Left ventricle myocardium inferior (tissue), 1 donor: ENCODE measurements around the gene CISH. TPM values are rescaled to one million over a fixed set of nuclear protein-coding genes. Genes with fewer than 3 reads are reported as not detected.

Experiments used
- DNase-seq: peaks from one replicate; pipeline ENCODE4 v3.0.0-alpha.2; 2020
- H3K27ac ChIP-seq: fragments of 200-600 bp; replicated peaks from 2 replicates; pipeline ENCODE4 v1.8.0; 2021
- H3K27me3 ChIP-seq: fragments of 200-600 bp; 2 replicates; pipeline ENCODE4 v1.8.0; 2021; ENCODE audit warnings: low read depth
- H3K36me3 ChIP-seq: fragments of 200-600 bp; 2 replicates; pipeline ENCODE4 v1.8.0; 2021
- H3K4me1 ChIP-seq: fragments of 200-600 bp; 2 replicates; pipeline ENCODE4 v1.8.0; 2021
- H3K4me3 ChIP-seq: fragments of 200-600 bp; 2 replicates; pipeline ENCODE4 v1.8.0; 2021; ENCODE audit warnings: mild to moderate bottlenecking, moderate library complexity
- H3K9me3 ChIP-seq: fragments of 200-600 bp; replicated peaks from 2 replicates; pipeline ENCODE4 v1.8.0; 2021
- CTCF ChIP-seq: fragments of 200-600 bp; IDR thresholded peaks from 2 replicates; pipeline ENCODE4 v1.8.0; 2021; ENCODE audit warnings: antibody characterized with exemption, mild to moderate bottlenecking, borderline replicate concordance
- intact Hi-C: fragments of 100-400 bp; cut with micrococcal nuclease; formaldehyde crosslinking; loops from one replicate; pipeline ENCODE4 v1.11.0; 2022
- total RNA-seq: library from RNA; stranded (reverse); fragmentation: NEBNext Ultra II Directional; extraction: Animal tissue kit (Norgen Biotek cat#: 25700); gene quantifications from one replicate; pipeline ENCODE4 v1.2.1, GENCODE V29; 2021
- donor health status: DM: no; HTN: yes; CAD: no; lungs with severe emphysema.

CISH gene
- total RNA-seq, 1 donor from 2014 or later = 16.6 TPM

- no peak for DNase-seq
- Histone ChIP-seq H3K9me3 (no peaks in the 10 kb centered on the region), H3K4me1 (peaks cover 28% of the 10 kb centered on the region), H3K27me3 (no peaks in the 10 kb centered on the region), H3K4me3 (no peak overlapping the region), H3K27ac (no peak overlapping the region), H3K36me3 (peaks cover 42% of the 10 kb centered on the region)
- no peak for TF ChIP-seq CTCF
- intact Hi-C loops = no loop called here
These were observed 34.2 kb downstream of the CISH start for GRCh38 chr3:50577348-50577747.

GRCh38 chr3:50575372-50575771 lies 36.2 kb downstream of the CISH start:
- H3K27me3 ChIP-seq = no peaks in the 10 kb centered on the region
- no peak for DNase-seq
- no peaks in the 10 kb centered on the region for H3K9me3 ChIP-seq
- peaks cover 42% of the 10 kb centered on the region for H3K36me3 ChIP-seq
- H3K27ac ChIP-seq = no peak overlapping the region
- intact Hi-C loops = no loop called here
- H3K4me1 ChIP-seq = peaks cover 28% of the 10 kb centered on the region
- no peak for TF ChIP-seq CTCF
- H3K4me3 ChIP-seq = no peak overlapping the region

- no peak overlapping the region for H3K27ac ChIP-seq
- no peak overlapping the region for H3K4me3 ChIP-seq
- peaks cover 38% of the 10 kb centered on the region for H3K36me3 ChIP-seq
- no peak for TF ChIP-seq CTCF
- H3K9me3 ChIP-seq = no peaks in the 10 kb centered on the region
- peaks cover 37% of the 10 kb centered on the region for H3K4me1 ChIP-seq
- no peak for DNase-seq
- H3K27me3 ChIP-seq = no peaks in the 10 kb centered on the region
- intact Hi-C loops = no loop called here
These were observed 37.1 kb downstream of the CISH start for GRCh38 chr3:50574444-50574831.

GRCh38 chr3:50573566-50574443 lies 37.8 kb downstream of the CISH start:
- Histone ChIP-seq H3K4me3 (no peak overlapping the region), H3K4me1 (peaks cover 38% of the 10 kb centered on the region), H3K27me3 (no peaks in the 10 kb centered on the region), H3K36me3 (peaks cover 35% of the 10 kb centered on the region), H3K9me3 (no peaks in the 10 kb centered on the region), H3K27ac (no peak overlapping the region)
- DNase-seq = no peak
- TF ChIP-seq CTCF = no peak
- intact Hi-C loops = no loop called here

- Histone ChIP-seq H3K9me3 (no peaks in the 10 kb centered on the region), H3K36me3 (peaks cover 27% of the 10 kb centered on the region), H3K27ac (peak overlapping the region; percentile 75), H3K27me3 (no peaks in the 10 kb centered on the region), H3K4me1 (peaks cover 47% of the 10 kb centered on the region), H3K4me3 (no peak overlapping the region)
- intact Hi-C loops = no loop called here
- DNase-seq = no peak
- TF ChIP-seq CTCF = no peak
These were observed 38.7 kb downstream of the CISH start for GRCh38 chr3:50572801-50573371.
